Mesothelial cell of epicardium (in vitro differentiated cells): Measurements from ENCODE around the gene PDE4D. TPM values are rescaled to one million over a fixed set of nuclear protein-coding genes. Genes with fewer than 3 reads are reported as not detected.
A peak's percentile ranks its signal among the peaks of the same experiment; 100 is the strongest.

Experiments
- DNase-seq, 2 experiments: peaks; one replicate each; pipeline ENCODE4 v3.0.0; 2021; ENCODE audit warnings: low spot score in 2 of 2; ENCODE audit not compliant: unreplicated experiment in 2 of 2
- H3K27ac Mint-ChIP-seq: 2 replicates; pipeline ENCODE4 v1.8.0; 2021; ENCODE audit warnings: mixed read lengths
- H3K27me3 Mint-ChIP-seq: 2 replicates; pipeline ENCODE4 v1.8.0; 2021; ENCODE audit warnings: low read depth, mixed read lengths
- H3K36me3 Mint-ChIP-seq: 2 replicates; pipeline ENCODE4 v1.8.0; 2021; ENCODE audit warnings: mixed read lengths
- H3K4me1 Mint-ChIP-seq: 2 replicates; pipeline ENCODE4 v1.8.0; 2021; ENCODE audit warnings: mixed read lengths
- H3K4me3 Mint-ChIP-seq: 2 replicates; pipeline ENCODE4 v1.8.0; 2021; ENCODE audit warnings: mild to moderate bottlenecking, moderate library complexity, mixed read lengths
- H3K9me3 Mint-ChIP-seq: 2 replicates; pipeline ENCODE4 v1.8.0; 2021; ENCODE audit warnings: mixed read lengths
- CTCF ChIP-seq: fragments of 200-600 bp; sonication (generic); IDR thresholded peaks from one replicate; pipeline ENCODE4 v1.5.0; 2021; ENCODE audit warnings: antibody characterized with exemption; ENCODE audit not compliant: unreplicated experiment
- total RNA-seq: library from RNA; stranded (reverse); gene quantifications from 3 replicates; pipeline ENCODE4 v1.2.1, GENCODE V29; 2021

Gene PDE4D
- total RNA-seq, 1 donor from 2014 or later, result 105 TPM

- no peak for TF ChIP-seq CTCF
- peaks cover 6% of the 10 kb centered on the region for H3K36me3 Mint-ChIP-seq
- DNase-seq, result no peak
- H3K4me3 Mint-ChIP-seq, result no peak overlapping the region
- H3K27ac Mint-ChIP-seq, result no peak overlapping the region
- H3K9me3 Mint-ChIP-seq, result no peaks in the 10 kb centered on the region
- no peaks in the 10 kb centered on the region for H3K27me3 Mint-ChIP-seq
- peaks cover 43% of the 10 kb centered on the region for H3K4me1 Mint-ChIP-seq
Observed at GRCh38 chr5:59559847-59560246, 333.7 kb downstream of the PDE4D start.

GRCh38 chr5:59559323-59559722 lies 334.2 kb downstream of the PDE4D start:
- DNase-seq, result no peak
- Mint-ChIP-seq H3K36me3 (peaks cover 3% of the 10 kb centered on the region), H3K27ac (no peak overlapping the region), H3K9me3 (no peaks in the 10 kb centered on the region), H3K27me3 (no peaks in the 10 kb centered on the region), H3K4me3 (no peak overlapping the region), H3K4me1 (peaks cover 43% of the 10 kb centered on the region)
- TF ChIP-seq CTCF, result no peak

- DNase-seq, result no peak
- no peak for TF ChIP-seq CTCF
- H3K27ac Mint-ChIP-seq, result peak overlapping the region; percentile 81
- H3K27me3 Mint-ChIP-seq, result no peaks in the 10 kb centered on the region
- H3K4me1 Mint-ChIP-seq, result peaks cover 39% of the 10 kb centered on the region
- no peak overlapping the region for H3K4me3 Mint-ChIP-seq
- H3K36me3 Mint-ChIP-seq, result peaks cover 3% of the 10 kb centered on the region
- H3K9me3 Mint-ChIP-seq, result no peaks in the 10 kb centered on the region
Observed at GRCh38 chr5:59558501-59558900, 335.0 kb downstream of the PDE4D start.

GRCh38 chr5:59557572-59557971 lies 336.0 kb downstream of the PDE4D start:
- no peaks in the 10 kb centered on the region for H3K27me3 Mint-ChIP-seq
- peaks cover 3% of the 10 kb centered on the region for H3K36me3 Mint-ChIP-seq

GRCh38 chr5:59555596-59555995 lies 337.9 kb downstream of the PDE4D start:
- Mint-ChIP-seq H3K4me1 (peaks cover 21% of the 10 kb centered on the region), H3K27me3 (no peaks in the 10 kb centered on the region), H3K9me3 (no peaks in the 10 kb centered on the region), H3K27ac (no peak overlapping the region), H3K36me3 (peaks cover 3% of the 10 kb centered on the region), H3K4me3 (no peak overlapping the region)
- no peak for DNase-seq
- TF ChIP-seq CTCF, result no peak

More at GRCh38 chr5:59557572-59557971, 336.0 kb downstream of the PDE4D start:
- no peak for TF ChIP-seq CTCF
- Mint-ChIP-seq H3K4me3 (no peak overlapping the region), H3K4me1 (peaks cover 30% of the 10 kb centered on the region), H3K27ac (no peak overlapping the region), H3K9me3 (no peaks in the 10 kb centered on the region)
- no peak for DNase-seq

GRCh38 chr5:59554501-59554900 lies 339.0 kb downstream of the PDE4D start:
- DNase-seq, result no peak
- no peaks in the 10 kb centered on the region for H3K27me3 Mint-ChIP-seq
- no peak for TF ChIP-seq CTCF
- H3K36me3 Mint-ChIP-seq, result no peaks in the 10 kb centered on the region
- no peak overlapping the region for H3K4me3 Mint-ChIP-seq
- H3K4me1 Mint-ChIP-seq, result peaks cover 14% of the 10 kb centered on the region
- no peak overlapping the region for H3K27ac Mint-ChIP-seq
- H3K9me3 Mint-ChIP-seq, result no peaks in the 10 kb centered on the region
